Fibroblast of upper back skin (primary cell): Measurements from ENCODE around the gene BTG2.

ENCODE experiments used
- DNase-seq: peaks from one replicate; pipeline ENCODE4 v3.0.0-alpha.2; 2013

The BTG2 gene

DNA sequence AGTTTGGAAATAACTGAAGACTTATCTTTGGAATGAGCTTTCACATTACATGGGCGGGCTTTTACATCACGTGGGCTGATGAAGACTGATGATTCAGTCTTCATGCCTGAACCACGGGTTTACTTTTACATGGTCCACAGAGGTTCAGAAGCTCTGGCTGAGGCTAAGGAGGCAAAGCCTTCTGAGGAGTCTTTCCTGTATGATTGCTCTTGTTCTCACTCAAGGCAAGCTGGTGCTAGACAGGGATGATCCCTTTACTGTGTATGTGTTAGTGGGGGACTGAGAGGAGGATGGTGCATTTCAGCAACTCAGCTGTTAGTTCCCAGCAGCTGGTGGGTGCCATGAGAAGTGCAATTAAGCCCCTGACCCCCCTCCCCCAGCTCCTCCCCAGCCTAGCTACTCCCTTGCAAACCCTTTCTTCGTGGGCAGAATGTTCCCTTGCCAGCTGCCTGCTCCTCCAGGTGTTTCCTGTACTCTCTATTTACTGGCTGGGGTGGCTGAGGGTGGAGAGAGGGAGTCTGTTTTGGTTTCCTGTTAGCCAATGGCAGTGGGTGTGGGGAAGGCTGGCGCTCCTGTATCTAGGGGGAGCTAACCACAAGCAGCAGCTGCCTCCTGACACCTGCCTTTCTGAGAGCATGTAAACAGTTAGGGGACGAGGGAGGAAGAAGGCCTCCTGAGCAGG lies 15.4 kb downstream of the BTG2 start:
- peak; percentile 25 for DNase-seq

DNA sequence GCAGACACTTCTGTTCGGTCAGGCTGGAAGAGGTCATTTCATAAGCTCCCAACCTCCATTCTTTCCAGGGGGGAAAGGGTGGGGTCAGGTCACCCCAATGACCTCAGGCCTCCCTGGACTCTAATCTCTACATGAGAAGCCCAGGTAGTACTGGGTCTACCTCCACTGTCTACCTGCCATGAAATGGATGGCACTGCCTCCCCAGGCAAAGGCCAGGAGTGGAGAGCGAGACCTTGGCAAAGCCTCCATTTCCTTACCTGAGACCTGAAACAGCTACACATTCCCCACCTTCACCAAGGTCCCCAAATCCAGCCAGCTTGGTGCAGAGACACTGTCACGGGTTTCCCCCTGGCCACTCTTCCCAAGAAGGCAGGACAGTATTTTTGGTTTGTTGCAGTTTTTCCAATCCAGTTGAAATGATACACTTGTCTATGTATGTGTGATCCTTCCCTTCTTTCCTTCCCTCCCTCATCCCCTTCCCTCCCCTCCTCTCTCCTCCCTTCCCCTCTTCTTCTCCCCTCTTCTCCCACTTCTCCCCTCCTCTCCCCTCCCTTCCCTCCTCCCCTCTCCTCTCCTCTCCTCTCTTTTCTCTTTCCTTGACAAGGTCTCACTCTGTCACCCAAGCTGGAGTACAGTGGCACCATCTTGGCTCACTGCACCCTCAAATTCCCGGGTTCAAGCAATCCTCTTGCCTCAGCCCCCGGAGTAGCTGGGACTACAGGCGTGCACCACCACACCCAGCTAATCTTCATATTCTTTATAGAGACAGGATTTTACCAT lies 16.1 kb downstream of the BTG2 start:
- DNase-seq = no peak

GRCh38 chr1:203322500-203323179 lies 17.3 kb downstream of the BTG2 start:
- DNase-seq = no peak

DNA sequence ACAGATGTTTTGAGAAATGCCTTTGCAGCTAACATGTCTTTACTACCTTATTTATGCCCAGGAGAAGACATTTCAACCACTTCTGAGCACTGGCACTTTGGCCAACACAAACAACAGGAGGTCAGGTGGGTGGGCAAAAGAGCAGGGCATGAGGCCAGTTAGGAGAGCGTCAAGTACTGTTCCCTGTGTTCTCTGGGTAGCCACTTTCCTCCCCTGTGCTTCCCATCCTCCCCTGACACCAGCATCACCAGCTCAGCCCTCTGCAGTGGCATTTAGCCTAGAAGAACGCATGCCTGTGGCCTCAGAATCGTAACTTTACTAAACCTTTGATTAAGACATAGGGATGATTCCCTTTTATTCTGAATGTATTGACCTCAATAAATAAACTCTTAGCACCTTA lies 18.3 kb downstream of the BTG2 start:
- DNase-seq = no peak

GRCh38 chr1:203324105-203325025 lies 19.0 kb downstream of the BTG2 start:
- no peak for DNase-seq

DNA sequence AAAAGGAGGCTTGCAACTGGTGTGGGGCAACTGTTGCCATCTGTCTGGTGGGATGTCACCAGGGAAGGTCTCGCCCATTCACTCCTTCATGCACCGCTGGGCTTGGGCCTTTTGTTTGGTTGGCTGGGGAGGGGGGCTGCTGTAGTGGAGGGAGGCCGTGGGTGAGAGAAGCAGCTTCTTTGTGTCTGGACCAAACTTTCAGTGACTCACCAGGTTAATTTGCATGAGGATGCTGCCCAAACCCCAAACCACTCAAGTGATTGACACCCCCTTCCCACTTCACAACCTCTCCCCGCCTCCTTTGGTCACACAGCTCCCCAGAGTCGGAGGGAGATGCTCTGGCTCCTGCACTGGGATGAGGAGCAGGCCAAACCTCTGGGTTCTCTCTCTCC lies 19.7 kb downstream of the BTG2 start:
- no peak for DNase-seq

DNA sequence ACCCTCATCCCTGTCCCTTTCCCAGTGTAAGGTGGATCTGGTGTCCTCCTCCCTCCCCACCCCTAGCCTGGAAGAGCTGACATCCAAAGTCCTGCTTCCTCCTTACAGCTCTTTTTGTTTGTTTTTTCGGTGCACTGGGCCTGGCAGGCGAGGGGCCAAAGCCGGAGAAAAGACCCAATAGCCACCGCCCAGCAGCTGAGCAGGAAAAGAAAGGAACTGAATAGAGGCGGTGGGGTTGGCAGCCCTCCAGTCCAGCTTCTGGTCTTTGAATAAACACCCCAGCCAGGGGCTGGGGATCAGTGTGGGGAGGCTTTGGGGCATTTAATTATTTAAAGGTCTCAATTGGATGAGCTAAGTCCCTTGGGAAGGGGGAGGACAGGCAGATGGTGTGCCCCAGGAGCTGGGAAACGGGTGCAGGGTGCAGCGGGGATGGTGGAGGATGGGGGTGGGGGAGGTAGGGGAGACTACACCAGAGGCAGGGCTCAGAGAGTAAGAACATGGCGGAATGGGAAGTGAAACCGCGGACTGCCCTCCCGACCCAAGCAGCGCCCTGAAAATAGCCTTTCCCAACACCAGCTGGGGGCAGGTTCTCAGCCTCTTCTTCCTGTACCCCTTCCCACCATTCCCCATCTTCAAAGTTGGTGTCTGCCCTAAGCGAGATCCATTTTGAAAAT lies 20.2 kb downstream of the BTG2 start:
- DNase-seq = no peak

GRCh38 chr1:203326830-203327683 lies 21.7 kb downstream of the BTG2 start:
- peak; percentile 75 for DNase-seq

- peak; percentile 32 for DNase-seq
Measured at GRCh38 chr1:203327684-203328457, 22.6 kb downstream of the BTG2 start.

- no peak for DNase-seq
Measured at GRCh38 chr1:203328714-203329122, 23.4 kb downstream of the BTG2 start.

- DNase-seq = no peak
Measured at GRCh38 chr1:203331224-203331623, 25.9 kb downstream of the BTG2 start.

- DNase-seq = no peak
Measured at GRCh38 chr1:203335503-203335902, 30.2 kb downstream of the BTG2 start.

- DNase-seq = no peak
Measured at GRCh38 chr1:203336097-203336496, 30.8 kb downstream of the BTG2 start.

DNA sequence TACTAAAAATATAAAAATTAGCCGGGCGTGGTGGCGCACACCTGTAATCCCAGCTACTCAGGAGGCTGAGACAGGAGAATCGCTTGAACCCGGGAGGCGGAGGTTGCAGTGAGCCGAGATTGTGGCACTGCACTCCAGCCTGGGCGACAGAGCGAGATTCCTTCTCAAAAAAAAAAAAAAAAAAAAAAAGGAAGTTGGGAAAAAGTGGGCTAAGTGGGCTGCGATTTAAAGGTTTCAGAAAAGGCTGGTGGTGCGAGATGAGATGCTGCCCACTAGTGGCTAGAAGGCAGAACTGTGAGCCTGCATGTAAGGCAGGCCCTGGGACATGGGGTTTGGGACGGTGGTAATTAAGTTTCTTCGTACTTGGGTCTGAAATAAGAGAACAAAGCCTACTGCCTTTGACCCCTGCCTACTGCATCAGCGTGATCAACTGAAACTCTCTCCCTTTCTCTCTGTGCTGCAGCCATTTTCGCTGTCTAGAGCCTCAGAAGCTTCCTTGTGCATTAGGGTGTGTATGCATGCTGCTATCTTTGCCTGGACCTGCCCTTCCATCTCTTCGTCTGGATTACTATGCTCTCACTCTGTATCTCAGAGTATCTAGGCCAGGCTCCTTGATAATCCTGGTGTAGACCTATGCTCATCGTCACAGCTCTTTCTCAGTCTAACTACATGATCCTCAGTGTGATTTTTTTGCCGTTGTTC lies 33.2 kb downstream of the BTG2 start:
- peak; percentile 50 for DNase-seq

DNA sequence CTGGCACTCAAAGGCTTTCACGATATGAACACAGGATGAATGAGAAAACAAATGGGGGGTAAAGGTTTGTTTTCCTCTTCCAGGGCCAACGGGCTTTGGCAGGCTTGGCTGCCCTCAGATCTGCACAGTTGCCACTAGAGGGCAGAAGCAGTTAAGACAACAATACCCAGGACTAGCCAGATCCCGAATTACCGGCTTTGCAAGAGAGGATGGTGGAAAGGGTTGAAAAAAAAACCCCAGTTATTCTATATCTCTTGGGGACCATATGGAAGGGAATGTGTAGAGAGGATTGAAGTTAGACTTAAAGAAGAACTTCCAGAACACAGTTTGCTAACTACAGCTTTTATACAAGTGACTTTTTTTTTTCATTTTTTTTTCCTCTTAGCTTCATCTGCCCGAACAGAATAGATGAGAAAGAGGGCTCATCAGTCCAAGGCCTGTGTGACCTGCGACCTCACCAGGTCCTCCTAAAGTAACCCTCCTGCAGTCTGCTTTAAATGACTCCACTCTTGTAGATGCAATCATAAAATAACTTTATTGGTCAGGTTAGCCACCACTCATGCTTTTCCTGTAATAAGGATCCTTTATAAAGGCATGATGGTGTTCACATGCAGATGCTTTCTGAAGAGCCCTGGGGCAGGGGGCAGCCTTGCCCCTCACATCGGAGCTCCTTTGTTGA lies 34.9 kb downstream of the BTG2 start:
- DNase-seq = peak; percentile 83

DNA sequence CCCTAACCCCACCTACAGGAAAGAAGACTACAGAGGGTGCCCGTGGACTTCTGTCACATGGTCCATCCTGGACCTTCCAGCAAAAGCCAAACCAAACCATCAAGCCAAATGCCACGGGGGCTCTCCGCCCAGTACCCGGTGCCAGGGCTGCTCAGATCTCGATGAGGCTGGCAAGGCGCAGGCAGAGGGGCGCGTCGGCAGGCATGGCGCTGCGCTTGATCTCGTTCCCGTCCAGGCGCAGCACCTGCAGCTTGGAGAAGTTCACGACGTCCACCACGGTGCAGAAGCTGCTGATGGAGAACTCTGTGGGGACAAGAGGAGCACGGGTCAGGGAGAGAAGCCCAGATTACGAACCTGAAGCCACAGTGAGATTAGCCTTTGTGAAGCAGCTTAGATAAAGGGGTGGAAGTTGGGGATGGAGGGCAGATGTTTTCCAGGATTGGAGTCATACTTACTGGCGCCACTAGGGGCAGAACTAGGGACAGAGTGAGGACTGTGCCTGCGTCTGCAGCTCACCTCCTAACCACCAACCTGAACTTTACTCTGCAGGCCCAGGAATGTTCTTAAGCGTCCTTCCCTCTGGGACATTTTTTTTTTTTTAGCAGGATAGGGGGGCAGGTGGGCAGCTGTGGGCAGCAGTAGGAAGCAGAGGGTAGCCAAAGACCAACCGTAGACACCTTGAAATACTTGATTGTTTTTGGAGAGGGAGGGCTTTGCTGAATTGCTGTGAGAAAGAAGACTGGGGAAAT lies 37.0 kb downstream of the BTG2 start:
- peak; percentile 22 for DNase-seq

GRCh38 chr1:203343956-203344754 lies 38.8 kb downstream of the BTG2 start:
- DNase-seq = no peak
